Endothelial cell (in vitro differentiated cells): ENCODE measurements around the gene PRRX1. TPM values are rescaled to one million over a fixed set of nuclear protein-coding genes. Genes with fewer than 3 reads are reported as not detected.

Experiments
- DNase-seq: peaks from one replicate; pipeline ENCODE4 v3.0.0; 2021; ENCODE audit warnings: low spot score
- H3K27ac Mint-ChIP-seq: one replicate; pipeline ENCODE4 v1.8.0; 2021; ENCODE audit warnings: mixed read lengths, inconsistent platforms; ENCODE audit not compliant: unreplicated experiment
- H3K27me3 Mint-ChIP-seq: one replicate; pipeline ENCODE4 v1.8.0; 2021; ENCODE audit warnings: mild to moderate bottlenecking, moderate library complexity, mixed read lengths, inconsistent platforms; ENCODE audit not compliant: unreplicated experiment
- H3K36me3 Mint-ChIP-seq: one replicate; pipeline ENCODE4 v1.8.0; 2021; ENCODE audit warnings: mild to moderate bottlenecking, low read depth, mixed read lengths, inconsistent platforms; ENCODE audit not compliant: unreplicated experiment
- H3K4me1 Mint-ChIP-seq: one replicate; pipeline ENCODE4 v1.8.0; 2021; ENCODE audit warnings: mild to moderate bottlenecking, mixed read lengths, inconsistent platforms; ENCODE audit not compliant: unreplicated experiment
- H3K4me3 Mint-ChIP-seq: one replicate; pipeline ENCODE4 v1.8.0; 2021; ENCODE audit warnings: mild to moderate bottlenecking, mixed read lengths, inconsistent platforms; ENCODE audit not compliant: unreplicated experiment
- H3K9me3 Mint-ChIP-seq: one replicate; pipeline ENCODE4 v1.8.0; 2021; ENCODE audit warnings: mixed read lengths, inconsistent platforms; ENCODE audit not compliant: unreplicated experiment
- total RNA-seq: library from RNA; stranded (reverse); fragmentation: NEBNext Ultra II Directional; extraction: Animal tissue kit (Norgen Biotek cat#: 25700); gene quantifications from one replicate; pipeline ENCODE4 v1.2.1, GENCODE V29; 2021; ENCODE audit not compliant: unreplicated experiment
- TF ChIP-seq, protein P1 (sequence below): fragments of 200-600 bp; sonication (generic); IDR thresholded peaks from one replicate; pipeline ENCODE4 v1.5.0; 2021; ENCODE audit warnings: antibody characterized with exemption; ENCODE audit not compliant: unreplicated experiment

Gene PRRX1
- total RNA-seq, 1 donor from 2014 or later = not detected

GRCh38 chr1:170699696-170700095 lies 35.8 kb downstream of the PRRX1 start:
- Mint-ChIP-seq H3K4me1 (peaks cover 13% of the 10 kb centered on the region), H3K27me3 (no peaks in the 10 kb centered on the region), H3K27ac (no peak overlapping the region), H3K36me3 (no peaks in the 10 kb centered on the region), H3K9me3 (no peaks in the 10 kb centered on the region), H3K4me3 (no peak overlapping the region)
- DNase-seq = no peak
- TF ChIP-seq, protein P1, sequence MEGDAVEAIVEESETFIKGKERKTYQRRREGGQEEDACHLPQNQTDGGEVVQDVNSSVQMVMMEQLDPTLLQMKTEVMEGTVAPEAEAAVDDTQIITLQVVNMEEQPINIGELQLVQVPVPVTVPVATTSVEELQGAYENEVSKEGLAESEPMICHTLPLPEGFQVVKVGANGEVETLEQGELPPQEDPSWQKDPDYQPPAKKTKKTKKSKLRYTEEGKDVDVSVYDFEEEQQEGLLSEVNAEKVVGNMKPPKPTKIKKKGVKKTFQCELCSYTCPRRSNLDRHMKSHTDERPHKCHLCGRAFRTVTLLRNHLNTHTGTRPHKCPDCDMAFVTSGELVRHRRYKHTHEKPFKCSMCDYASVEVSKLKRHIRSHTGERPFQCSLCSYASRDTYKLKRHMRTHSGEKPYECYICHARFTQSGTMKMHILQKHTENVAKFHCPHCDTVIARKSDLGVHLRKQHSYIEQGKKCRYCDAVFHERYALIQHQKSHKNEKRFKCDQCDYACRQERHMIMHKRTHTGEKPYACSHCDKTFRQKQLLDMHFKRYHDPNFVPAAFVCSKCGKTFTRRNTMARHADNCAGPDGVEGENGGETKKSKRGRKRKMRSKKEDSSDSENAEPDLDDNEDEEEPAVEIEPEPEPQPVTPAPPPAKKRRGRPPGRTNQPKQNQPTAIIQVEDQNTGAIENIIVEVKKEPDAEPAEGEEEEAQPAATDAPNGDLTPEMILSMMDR = no peak

- TF ChIP-seq, protein P1 = no peak
- no peaks in the 10 kb centered on the region for H3K9me3 Mint-ChIP-seq
- no peak overlapping the region for H3K4me3 Mint-ChIP-seq
- no peak for DNase-seq
- H3K36me3 Mint-ChIP-seq = no peaks in the 10 kb centered on the region
- H3K27ac Mint-ChIP-seq = no peak overlapping the region
- H3K4me1 Mint-ChIP-seq = peaks cover 9% of the 10 kb centered on the region
- H3K27me3 Mint-ChIP-seq = no peaks in the 10 kb centered on the region
Observed at GRCh38 chr1:170700842-170701615, 37.1 kb downstream of the PRRX1 start.

DNA sequence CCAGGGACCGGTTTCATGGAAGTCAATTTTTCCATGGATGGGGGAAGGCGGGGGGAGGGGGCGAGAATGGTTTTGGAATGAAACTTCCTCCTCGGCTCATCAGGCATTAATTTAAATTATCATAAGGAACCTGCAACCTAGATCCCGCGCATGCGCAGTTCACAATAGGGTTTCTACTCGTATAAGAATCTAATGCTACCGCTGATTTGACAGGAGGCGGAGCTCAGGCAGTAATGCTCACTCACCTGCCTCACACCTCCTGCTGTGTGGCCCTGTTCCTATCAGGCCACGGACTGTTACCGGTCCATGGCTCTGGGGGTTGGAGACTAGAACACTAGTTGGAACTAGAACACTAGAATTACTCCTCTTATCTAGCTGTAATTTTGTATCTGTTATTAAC lies 38.0 kb downstream of the PRRX1 start:
- DNase-seq = no peak
- H3K9me3 Mint-ChIP-seq = no peaks in the 10 kb centered on the region
- H3K4me1 Mint-ChIP-seq = peaks cover under 1% of the 10 kb centered on the region
- H3K36me3 Mint-ChIP-seq = no peaks in the 10 kb centered on the region
- TF ChIP-seq, protein P1 = no peak
- H3K4me3 Mint-ChIP-seq = no peak overlapping the region
- no peaks in the 10 kb centered on the region for H3K27me3 Mint-ChIP-seq
- H3K27ac Mint-ChIP-seq = no peak overlapping the region

DNA sequence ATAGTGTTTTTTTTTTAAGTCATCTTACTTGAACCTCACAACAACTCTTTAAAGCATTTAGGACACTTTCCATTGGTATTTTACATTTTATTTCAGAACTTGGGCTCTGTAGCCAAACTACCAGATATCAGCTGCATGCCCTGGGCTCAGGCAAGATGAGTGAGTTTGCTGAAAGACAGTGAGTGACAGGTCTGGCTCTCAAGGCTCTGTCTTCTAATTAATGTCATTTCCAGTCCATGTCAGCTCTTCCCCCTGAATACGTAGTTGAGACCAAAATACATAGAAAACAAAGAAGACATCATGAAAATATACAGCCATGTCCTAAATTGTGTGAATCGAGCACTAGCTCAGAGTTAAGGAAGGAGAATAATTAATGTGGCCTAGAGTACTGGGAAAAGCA lies 39.7 kb downstream of the PRRX1 start:
- Mint-ChIP-seq H3K27me3 (no peaks in the 10 kb centered on the region), H3K9me3 (no peaks in the 10 kb centered on the region), H3K36me3 (no peaks in the 10 kb centered on the region), H3K27ac (no peak overlapping the region), H3K4me3 (no peak overlapping the region), H3K4me1 (no peaks in the 10 kb centered on the region)
- TF ChIP-seq, protein P1 = no peak
- DNase-seq = no peak

- Mint-ChIP-seq H3K9me3 (no peaks in the 10 kb centered on the region), H3K27ac (no peak overlapping the region), H3K36me3 (no peaks in the 10 kb centered on the region), H3K4me3 (no peak overlapping the region), H3K4me1 (no peaks in the 10 kb centered on the region), H3K27me3 (no peaks in the 10 kb centered on the region)
- no peak for DNase-seq
- TF ChIP-seq, protein P1 = no peak
Observed at GRCh38 chr1:170704256-170704655, 40.3 kb downstream of the PRRX1 start.
